IMR-90 (cell line): ENCODE results near the gene RTBDN.

Experiments
- CTCF ChIP-seq: conservative IDR thresholded peaks from 2 replicates; pipeline ENCODE4 v1.5.1; 2012; ENCODE audit warnings: mild to moderate bottlenecking, low read depth, low read length, improper control_type of control experiment
- POLR2A ChIP-seq: IDR thresholded peaks from 2 replicates; pipeline ENCODE4 v1.6.1; 2012; ENCODE audit warnings: mild to moderate bottlenecking, low read depth, low read length

- TF ChIP-seq CTCF (no peak), POLR2A (no peak)
Measured at GRCh38 chr19:12843328-12843727, 8.9 kb upstream of the RTBDN start.
